ENCODE measurements around the gene HBG1. TPM values are rescaled to one million over a fixed set of nuclear protein-coding genes. Genes with fewer than 3 reads are reported as not detected.

HBG1 gene
- total RNA-seq, 2 donors from 2014 or later, result not detected

- ATAC-seq (replicated peaks), result no peak
- no peaks in the 10 kb centered on the region for H3K36me3 Mint-ChIP-seq (ENCODE audit: low read depth)
- H3K27ac Mint-ChIP-seq, result no peak overlapping the region
- H3K4me1 Mint-ChIP-seq, result no peaks in the 10 kb centered on the region
- H3K4me3 Mint-ChIP-seq, result no peak overlapping the region
- no peaks in the 10 kb centered on the region for H3K9me3 Mint-ChIP-seq
- peaks cover 21% of the 10 kb centered on the region for H3K27me3 Mint-ChIP-seq
Observed at GRCh38 chr11:5203366-5203765, 46.3 kb downstream of the HBG1 start.

GRCh38 chr11:5200582-5200981 lies 49.1 kb downstream of the HBG1 start, which contains the start of gene OR51V1:
OR51V1 (minus strand) TSS chr11:5200682; CDS start chr11:5200682, 0 bp downstream.
- H3K27me3 Mint-ChIP-seq, result peaks cover 18% of the 10 kb centered on the region
- H3K4me1 Mint-ChIP-seq, result no peaks in the 10 kb centered on the region
- no peak within 1 kb of the TSS for H3K27ac Mint-ChIP-seq
- H3K9me3 Mint-ChIP-seq, result no peaks in the 10 kb centered on the region
- H3K36me3 Mint-ChIP-seq (ENCODE audit: low read depth), result no peaks in the 10 kb centered on the region
- no peak for ATAC-seq (replicated peaks)
- no peak within 1 kb of the TSS for H3K4me3 Mint-ChIP-seq

- Mint-ChIP-seq H3K4me1 (no peaks in the 10 kb centered on the region), H3K36me3 (ENCODE audit: low read depth) (no peaks in the 10 kb centered on the region), H3K9me3 (no peaks in the 10 kb centered on the region), H3K27me3 (peaks cover 14% of the 10 kb centered on the region), H3K27ac (no peak overlapping the region), H3K4me3 (no peak overlapping the region)
- ATAC-seq (replicated peaks), result no peak
Observed at GRCh38 chr11:5198285-5198684, 51.4 kb downstream of the HBG1 start.

Other genes starting within 250 kb of the HBG1 start
- gene OR52J3, start 203.3 kb downstream of the HBG1 start, total RNA-seq, result not detected
- gene OR52E2, start 190.2 kb downstream of the HBG1 start, total RNA-seq, result not detected
- not detected for gene OR52E1, start 180.3 kb downstream of the HBG1 start, total RNA-seq
- not detected for gene OR52A5, start 111.5 kb downstream of the HBG1 start, total RNA-seq
- under 1 TPM in 1 of 2 donors, not detected in 1; 0.03 TPM for gene OR52A1, start 95.1 kb downstream of the HBG1 start, total RNA-seq
- not detected for gene OR51V1, start 49.2 kb downstream of the HBG1 start, total RNA-seq
- gene HBB, start 22.8 kb downstream of the HBG1 start, total RNA-seq, result not detected
- gene HBD, start 15.4 kb downstream of the HBG1 start, total RNA-seq, result not detected
- not detected for gene HBG2, start 4.9 kb upstream of the HBG1 start, total RNA-seq
- not detected for gene HBE1, start 20.1 kb upstream of the HBG1 start, total RNA-seq
- gene OR51B4, start 52.1 kb upstream of the HBG1 start, total RNA-seq, result not detected
- gene OR51B2, start 74.4 kb upstream of the HBG1 start, total RNA-seq, result under 1 TPM in 1 of 2 donors, not detected in 1; 0.29 TPM
- under 1 TPM in 1 of 2 donors, not detected in 1; 0.50 TPM for gene OR51B5, start 93.7 kb upstream of the HBG1 start, total RNA-seq
- gene OR51B6, start 101.7 kb upstream of the HBG1 start, total RNA-seq, result not detected
- gene OR51M1, start 134.0 kb upstream of the HBG1 start, total RNA-seq, result not detected
- gene OR51Q1, start 172.3 kb upstream of the HBG1 start, total RNA-seq, result not detected
- not detected for gene OR51I1, start 191.7 kb upstream of the HBG1 start, total RNA-seq
- gene OR51I2, start 199.5 kb upstream of the HBG1 start, total RNA-seq, result not detected
- not detected for gene OR52D1, start 238.8 kb upstream of the HBG1 start, total RNA-seq